Neural cell (in vitro differentiated cells): ENCODE data around the gene BCL11B. TPM values are rescaled to one million over a fixed set of nuclear protein-coding genes. Genes with fewer than 3 reads are reported as not detected.

Experiments used
- H2AFZ ChIP-seq: fragments of 200-600, 300-800 bp; sonication (generic), shearing (Covaris generic); 2 replicates; pipeline ENCODE4 v1.6.0; 2014; ENCODE audit warnings: low read depth, mild to moderate bottlenecking, antibody characterized with exemption, low read length, moderate library complexity
- H3F3A ChIP-seq: fragments of 200-600 bp; shearing (Covaris generic); 2 replicates; pipeline ENCODE4 v1.6.1; 2016; ENCODE audit warnings: mild to moderate bottlenecking, moderate library complexity, mixed read lengths, antibody characterized with exemption, low read length; ENCODE audit not compliant: insufficient read depth, poor library complexity, severe bottlenecking
- H3K27ac ChIP-seq: fragments of 200-600, 300-800 bp; sonication (generic), shearing (Covaris generic); 2 replicates; pipeline ENCODE4 v1.5.1; 2014; ENCODE audit warnings: mild to moderate bottlenecking, low read length, moderate library complexity
- H3K27me3 ChIP-seq: fragments of 300-800, 200-600 bp; sonication (generic), shearing (Covaris generic); 2 replicates; pipeline ENCODE4 v1.6.0; 2014; ENCODE audit warnings: mild to moderate bottlenecking, low read depth, low read length, moderate library complexity; ENCODE audit not compliant: insufficient read depth
- H3K36me3 ChIP-seq: fragments of 300-800, 200-600 bp; sonication (generic), shearing (Covaris generic); 2 replicates; pipeline ENCODE4 v1.5.1; 2014; ENCODE audit warnings: mild to moderate bottlenecking, antibody characterized with exemption, low read length, moderate library complexity; ENCODE audit not compliant: insufficient read depth
- H3K4me2 ChIP-seq: fragments of 300-800, 200-600 bp; sonication (generic), shearing (Covaris generic); 2 replicates; pipeline ENCODE4 v1.6.0; 2014; ENCODE audit warnings: mild to moderate bottlenecking, low read length
- H3K4me3 ChIP-seq: fragments of 300-800, 200-600 bp; sonication (generic), shearing (Covaris generic); 2 replicates; pipeline ENCODE4 v1.5.1; 2014; ENCODE audit warnings: mild to moderate bottlenecking, low read length, moderate library complexity
- H3K79me2 ChIP-seq: fragments of 200-600 bp; shearing (Covaris generic); replicated peaks from 2 replicates; pipeline ENCODE4 v1.6.0; 2014; ENCODE audit warnings: mild to moderate bottlenecking, low read length, moderate library complexity; ENCODE audit not compliant: insufficient read depth
- H3K9ac ChIP-seq: fragments of 300-800, 200-600 bp; sonication (generic), shearing (Covaris generic); 2 replicates; pipeline ENCODE4 v1.6.1; 2016; ENCODE audit warnings: mild to moderate bottlenecking, low read length, mixed read lengths
- H3K9me2 ChIP-seq: fragments of 200-600 bp; shearing (Covaris generic); 2 replicates; pipeline ENCODE4 v1.6.1; 2016; ENCODE audit warnings: mild to moderate bottlenecking, low read length, mixed read lengths; ENCODE audit not compliant: insufficient read depth
- H3K9me3 ChIP-seq: fragments of 200-600, 300-800 bp; sonication (generic), shearing (Covaris generic); 2 replicates; pipeline ENCODE4 v1.6.1; 2016; ENCODE audit warnings: mild to moderate bottlenecking, mixed run types, low read length, moderate library complexity, mixed read lengths
- H4K20me1 ChIP-seq: fragments of 200-600 bp; shearing (Covaris generic); 2 replicates; pipeline ENCODE4 v1.6.1; 2016; ENCODE audit warnings: mild to moderate bottlenecking, mixed run types; ENCODE audit not compliant: insufficient read depth
- CTCF ChIP-seq: fragments of 450-650 bp; IDR thresholded peaks from 2 replicates; pipeline ENCODE4 v1.5.1; 2014; ENCODE audit warnings: antibody characterized with exemption, mild to moderate bottlenecking, moderate library complexity; ENCODE audit not compliant: poor library complexity, severe bottlenecking
- EP300 ChIP-seq: fragments of 450-650 bp; conservative IDR thresholded peaks from 2 replicates; pipeline ENCODE4 v1.6.1; 2014; ENCODE audit warnings: antibody characterized with exemption, mild to moderate bottlenecking, moderate library complexity; ENCODE audit not compliant: poor library complexity, severe bottlenecking
- EZH2 ChIP-seq: fragments of 200-600, 300-800 bp; shearing (Covaris generic), sonication (generic); IDR thresholded peaks from 2 replicates; pipeline ENCODE4 v1.6.1; 2014; ENCODE audit warnings: antibody characterized with exemption, low read length, borderline replicate concordance, mild to moderate bottlenecking; ENCODE audit not compliant: insufficient read depth, poor library complexity, severe bottlenecking
- MXI1 ChIP-seq: fragments of 450-650 bp; conservative IDR thresholded peaks from 2 replicates; pipeline ENCODE4 v1.6.1; 2014; ENCODE audit warnings: antibody characterized with exemption, mild to moderate bottlenecking; ENCODE audit not compliant: poor library complexity, severe bottlenecking
- POLR2AphosphoS5 ChIP-seq: IDR thresholded peaks from 2 replicates; pipeline ENCODE4 v1.6.1; 2012
- RAD21 ChIP-seq: fragments of 450-650 bp; conservative IDR thresholded peaks from 2 replicates; pipeline ENCODE4 v1.6.1; 2014; ENCODE audit warnings: antibody characterized with exemption, mild to moderate bottlenecking, moderate library complexity
- REST ChIP-seq: IDR thresholded peaks from 2 replicates; pipeline ENCODE4 v1.6.1; 2012; ENCODE audit warnings: borderline replicate concordance
- SMC3 ChIP-seq: fragments of 450-650 bp; conservative IDR thresholded peaks from 2 replicates; pipeline ENCODE4 v1.6.1; 2014; ENCODE audit warnings: antibody characterized with exemption, mild to moderate bottlenecking, moderate library complexity; ENCODE audit not compliant: poor library complexity
- TAF1 ChIP-seq: IDR thresholded peaks from 2 replicates; pipeline ENCODE4 v1.6.1; 2012; ENCODE audit warnings: low read depth
- polyA plus RNA-seq: library from polyadenylated mRNA; depleted of rRNA; stranded (reverse); fragments of >200 nt; gene quantifications from 2 replicates; pipeline ENCODE4 v1.2.3, GENCODE V29; 2014

Gene BCL11B
- polyA plus RNA-seq, 1 donor from 2014 or later: 104 TPM

GRCh38 chr14:99125113-99125512, 146.9 kb downstream of the BCL11B start:
- Histone ChIP-seq H3K9me3 (no peaks in the 10 kb centered on the region), H3K4me2 (no peak overlapping the region), H3K4me3 (no peak overlapping the region), H3K9ac (no peak overlapping the region), H3F3A (no peaks in the 10 kb centered on the region), H2AFZ (no peak overlapping the region), H3K27ac (no peak overlapping the region), H3K36me3 (no peaks in the 10 kb centered on the region), H3K79me2 (no peaks in the 10 kb centered on the region), H4K20me1 (no peaks in the 10 kb centered on the region), H3K27me3 (no peaks in the 10 kb centered on the region), H3K9me2 (no peaks in the 10 kb centered on the region)
- TF ChIP-seq TAF1 (no peak), EZH2 (no peak), POLR2AphosphoS5 (no peak), SMC3 (no peak), EP300 (no peak), RAD21 (no peak), MXI1 (no peak)

- no peak overlapping the region for H3K4me3 ChIP-seq
- no peaks in the 10 kb centered on the region for H3K36me3 ChIP-seq
- H3K4me2 ChIP-seq: no peak overlapping the region
- H3K79me2 ChIP-seq: no peaks in the 10 kb centered on the region
- no peak overlapping the region for H3K27ac ChIP-seq
- TF ChIP-seq SMC3 (no peak), MXI1 (no peak), CTCF (no peak), EZH2 (no peak), POLR2AphosphoS5 (no peak), EP300 (no peak), REST (no peak), RAD21 (no peak), TAF1 (no peak)
- no peaks in the 10 kb centered on the region for H3K9me2 ChIP-seq
- no peaks in the 10 kb centered on the region for H4K20me1 ChIP-seq
- H3K9ac ChIP-seq: no peak overlapping the region
- no peaks in the 10 kb centered on the region for H3F3A ChIP-seq
- H2AFZ ChIP-seq: no peak overlapping the region
- H3K9me3 ChIP-seq: no peaks in the 10 kb centered on the region
- H3K27me3 ChIP-seq: no peaks in the 10 kb centered on the region
Observed at GRCh38 chr14:99124482-99125105, 147.4 kb downstream of the BCL11B start.
